Sigmoid colon (tissue), 7 donors: ENCODE measurements around the gene WNT16. TPM values are rescaled to one million over a fixed set of nuclear protein-coding genes. Genes with fewer than 3 reads are reported as not detected.

Experiments used
- DNase-seq: peaks from one replicate; pipeline ENCODE4 v3.0.0-alpha.2; 2019
- H3K27ac ChIP-seq, 4 donors: fragments of 200-600 bp; sonication (generic); one replicate each; pipeline ENCODE4 v1.5.1; 2016 to 2019; ENCODE audit warnings: mild to moderate bottlenecking in 1 of 4
- H3K27me3 ChIP-seq, 3 donors: fragments of 200-600 bp; sonication (generic); one replicate each; pipeline ENCODE4 v1.5.1; 2019; ENCODE audit warnings: mild to moderate bottlenecking in 1 of 3
- H3K36me3 ChIP-seq, 4 donors: fragments of 200-600 bp; sonication (generic); one replicate each; pipeline ENCODE4 v1.5.1; 2016 to 2019
- H3K4me1 ChIP-seq, 4 donors: fragments of 200-600 bp; sonication (generic); one replicate each; pipeline ENCODE4 v1.5.1; 2017 to 2019
- H3K4me3 ChIP-seq, 4 donors: fragments of 200-600 bp; sonication (generic); one replicate each; pipeline ENCODE4 v1.5.1; 2017 to 2019; ENCODE audit warnings: mild to moderate bottlenecking in 2 of 4, moderate library complexity in 1 of 4
- H3K9me3 ChIP-seq, 4 donors: fragments of 200-600 bp in 3 of 4; sonication (generic) in 3 of 4; one replicate each; pipeline versions ENCODE4 v1.5.1 to v1.6.1; 2013 to 2019
- EP300 ChIP-seq, 4 donors: sonication (generic); formaldehyde crosslinking; IDR thresholded peaks; one replicate each; pipeline ENCODE4 v1.6.1; 2017; ENCODE audit warnings: antibody characterized with exemption in 4 of 4
- POLR2A ChIP-seq, 2 donors: fragments of 450-650 bp; IDR thresholded peaks; one replicate each; pipeline ENCODE4 v1.6.1; 2016; ENCODE audit warnings: antibody characterized with exemption in 2 of 2, mild to moderate bottlenecking in 2 of 2, moderate library complexity in 2 of 2
- POLR2AphosphoS5 ChIP-seq, 4 donors: sonication (generic); formaldehyde crosslinking; IDR thresholded peaks; one replicate each; pipeline ENCODE4 v1.6.1; 2017; ENCODE audit warnings: antibody characterized with exemption in 4 of 4
- WGBS, 2 donors: extraction: QIAGEN DNeasy Blood & Tissue Kit; methylation state at CpG; one replicate each; pipeline ENCODE4 v1.1.7; 2013; 5-methylcytosine and 5-hydroxymethylcytosine counted together
- intact Hi-C: fragments of 100-400 bp; cut with DNase I; formaldehyde crosslinking; loops from one replicate; pipeline ENCODE4 v1.15.1; 2023
- polyA plus RNA-seq, 3 donors: library from polyadenylated mRNA; stranded (reverse); fragments of 200-250 nt; gene quantifications; one replicate each; pipeline ENCODE4 v1.2.3, GENCODE V29; 2013
- total RNA-seq, 4 donors: library from RNA; depleted of rRNA; stranded (reverse); fragments of >200 nt; gene quantifications; one replicate each; pipeline ENCODE4 v1.1.0, GENCODE V29; 2016
- TF ChIP-seq, protein P1 (sequence below), 4 experiments: fragments of 450-650 bp in 3 of 4; fragments of 200-600 bp in 1 of 4; IDR thresholded peaks; one replicate each; pipeline ENCODE4 v1.5.1; 2016 to 2019; ENCODE audit warnings: antibody characterized with exemption in 4 of 4, mild to moderate bottlenecking in 3 of 4, moderate library complexity in 2 of 4
- donor health status: healthy with polysubstance abuse.
- donor health status: Bipolar disorder and iron deficiency.
- donor health status: healthy.

Gene WNT16
- total and polyA plus RNA-seq, 7 donors = 0.38 to 1.4 (median 0.58) TPM; not detected in 1

DNA sequence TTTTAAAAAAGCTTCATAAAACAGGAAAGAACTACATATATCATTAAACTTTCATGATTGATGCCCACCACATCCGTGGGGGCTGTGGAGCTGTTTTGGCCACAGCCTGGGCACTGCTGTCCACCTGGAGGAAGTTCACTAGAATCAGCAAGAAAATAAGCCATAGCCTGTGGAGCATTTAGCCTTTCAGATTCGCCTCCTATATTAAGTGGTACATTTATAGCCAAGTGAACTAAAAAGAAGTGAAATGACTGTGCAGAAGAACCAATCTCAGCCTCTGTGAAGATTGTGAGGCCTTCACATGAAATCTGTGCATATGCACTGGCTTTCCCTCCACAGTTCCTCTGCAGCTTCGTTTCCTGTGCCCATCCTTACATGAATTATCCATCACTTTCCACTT lies 23.5 kb downstream of the WNT16 start:
- no peaks in the 10 kb centered on the region for H3K4me1 ChIP-seq
- H3K9me3 ChIP-seq = no peaks in the 10 kb centered on the region
- no peak overlapping the region for H3K27ac ChIP-seq
- intact Hi-C loops = no loop called here
- no peaks in the 10 kb centered on the region for H3K27me3 ChIP-seq
- 61 to 80% methylated on average over 3 of the region's 3 CpGs for WGBS, 2 donors
- DNase-seq = no peak
- TF ChIP-seq EP300 (IDR thresholded peaks at IDR 0.05) (no peak), POLR2A (IDR thresholded peaks at IDR 0.05) (no peak)
- TF ChIP-seq, protein P1, sequence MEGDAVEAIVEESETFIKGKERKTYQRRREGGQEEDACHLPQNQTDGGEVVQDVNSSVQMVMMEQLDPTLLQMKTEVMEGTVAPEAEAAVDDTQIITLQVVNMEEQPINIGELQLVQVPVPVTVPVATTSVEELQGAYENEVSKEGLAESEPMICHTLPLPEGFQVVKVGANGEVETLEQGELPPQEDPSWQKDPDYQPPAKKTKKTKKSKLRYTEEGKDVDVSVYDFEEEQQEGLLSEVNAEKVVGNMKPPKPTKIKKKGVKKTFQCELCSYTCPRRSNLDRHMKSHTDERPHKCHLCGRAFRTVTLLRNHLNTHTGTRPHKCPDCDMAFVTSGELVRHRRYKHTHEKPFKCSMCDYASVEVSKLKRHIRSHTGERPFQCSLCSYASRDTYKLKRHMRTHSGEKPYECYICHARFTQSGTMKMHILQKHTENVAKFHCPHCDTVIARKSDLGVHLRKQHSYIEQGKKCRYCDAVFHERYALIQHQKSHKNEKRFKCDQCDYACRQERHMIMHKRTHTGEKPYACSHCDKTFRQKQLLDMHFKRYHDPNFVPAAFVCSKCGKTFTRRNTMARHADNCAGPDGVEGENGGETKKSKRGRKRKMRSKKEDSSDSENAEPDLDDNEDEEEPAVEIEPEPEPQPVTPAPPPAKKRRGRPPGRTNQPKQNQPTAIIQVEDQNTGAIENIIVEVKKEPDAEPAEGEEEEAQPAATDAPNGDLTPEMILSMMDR (IDR thresholded peaks at IDR 0.05) = no peak
- no peak overlapping the region for H3K4me3 ChIP-seq
- H3K36me3 ChIP-seq = peaks cover 0 to 60% (median 0%) of the 10 kb centered on the region in 4 donors

DNA sequence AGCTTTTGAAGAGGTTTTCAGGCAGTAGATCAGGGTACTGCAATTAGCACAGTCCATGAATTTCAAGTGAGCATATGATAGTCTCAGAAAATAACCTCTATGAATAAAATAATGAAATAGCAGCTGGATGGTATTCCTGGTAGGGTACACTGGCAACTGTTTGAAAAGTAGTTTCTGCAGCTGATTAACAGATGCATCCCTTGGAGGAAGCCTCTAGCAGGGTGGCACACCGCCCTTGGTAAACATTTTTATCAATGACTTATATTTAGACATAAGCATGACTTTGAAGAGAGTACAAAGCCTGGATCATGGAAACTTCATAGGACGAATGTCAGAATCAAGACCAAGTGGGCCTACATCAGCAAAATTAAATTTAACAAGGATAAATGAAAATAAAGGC lies 26.8 kb downstream of the WNT16 start:
- Histone ChIP-seq H3K27ac (no peak overlapping the region), H3K4me1 (no peaks in the 10 kb centered on the region), H3K36me3 (peaks cover 0 to 85% (median 2%) of the 10 kb centered on the region in 4 donors), H3K27me3 (no peaks in the 10 kb centered on the region), H3K4me3 (no peak overlapping the region), H3K9me3 (no peaks in the 10 kb centered on the region)
- intact Hi-C loops = no loop called here
- WGBS, 2 donors = 42 to 78% methylated on average over 2 of the region's 2 CpGs
- TF ChIP-seq POLR2AphosphoS5 (IDR thresholded peaks at IDR 0.05) = no peak
- no peak for TF ChIP-seq POLR2A (IDR thresholded peaks at IDR 0.05)
- no peak for TF ChIP-seq EP300 (IDR thresholded peaks at IDR 0.05)
- TF ChIP-seq, protein P1 (IDR thresholded peaks at IDR 0.05) = no peak
- no peak for DNase-seq

DNA sequence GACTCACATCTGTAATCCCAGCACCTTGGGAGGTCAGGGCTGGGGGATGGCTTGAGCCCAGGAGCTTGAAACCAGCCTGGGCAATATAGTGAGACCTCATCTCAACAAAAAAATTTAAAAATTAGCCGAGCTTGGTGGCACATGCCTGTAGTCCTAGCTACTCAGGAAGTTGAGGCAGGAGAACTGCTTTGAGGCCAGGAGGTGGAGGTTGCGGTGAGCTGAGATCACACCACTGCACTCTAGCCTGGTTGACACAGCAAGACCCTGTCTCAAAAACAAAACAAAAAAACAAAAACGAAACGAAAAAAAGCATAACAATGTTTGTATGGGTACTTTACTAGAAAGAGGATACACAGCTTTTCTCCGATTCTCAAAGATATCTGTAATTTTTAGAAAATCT lies 31.8 kb downstream of the WNT16 start:
- intact Hi-C loops = no loop called here
- peaks cover 0 to 77% (median 3%) of the 10 kb centered on the region in 4 donors for H3K36me3 ChIP-seq

DNA sequence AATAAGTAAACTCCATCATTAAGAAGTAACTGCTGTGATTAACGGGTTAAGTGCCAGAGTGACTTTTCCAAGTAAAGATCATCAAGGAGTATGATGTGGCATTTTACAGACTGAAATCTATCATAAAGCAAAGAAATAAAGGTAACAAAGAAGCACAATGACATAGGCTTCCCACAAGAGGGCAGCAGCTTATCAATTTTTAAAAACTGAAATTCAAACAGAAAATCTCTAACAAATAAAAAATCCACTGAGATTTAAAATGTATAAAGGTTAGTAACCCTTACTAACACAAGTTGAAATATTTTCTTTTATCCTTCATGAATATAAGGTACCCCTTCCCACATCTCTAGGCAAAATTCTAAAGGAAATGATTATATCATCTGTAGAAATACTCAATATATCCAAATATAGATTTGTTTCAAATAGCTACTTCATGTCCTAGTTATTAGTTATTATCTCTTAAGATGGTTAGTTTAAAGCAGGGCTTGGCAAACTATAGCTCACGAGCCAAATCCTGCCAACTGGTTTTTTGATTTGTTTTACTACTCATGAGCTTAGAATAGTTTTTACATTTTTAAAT lies 38.1 kb downstream of the WNT16 start:
- intact Hi-C loops = loop anchor here (1.0 to 5.0 kb wide), 2 partner anchors 180 to 630 kb away; no protein-coding TSS in a partner anchor
- Histone ChIP-seq H3K27me3 (no peaks in the 10 kb centered on the region), H3K27ac (no peak overlapping the region), H3K4me1 (peaks cover 0 to 28% (median 12%) of the 10 kb centered on the region in 4 donors), H3K4me3 (no peak overlapping the region), H3K36me3 (peaks cover 0 to 20% (median 0%) of the 10 kb centered on the region in 4 donors), H3K9me3 (no peaks in the 10 kb centered on the region)
- TF ChIP-seq POLR2AphosphoS5 (IDR thresholded peaks at IDR 0.05) = no peak
- TF ChIP-seq, protein P1 (IDR thresholded peaks at IDR 0.05) = peak; percentile 62 to 77 (median 74)
- DNase-seq = no peak
- WGBS, 2 donors = 25 to 59% methylated on average over 2 of the region's 2 CpGs

More for the DNA sequence above, 31.8 kb downstream of the WNT16 start:
- WGBS, 2 donors = 80 to 91% methylated on average over 5 of the region's 5 CpGs
- Histone ChIP-seq H3K27ac (no peak overlapping the region), H3K27me3 (no peaks in the 10 kb centered on the region), H3K4me1 (no peaks in the 10 kb centered on the region), H3K9me3 (no peaks in the 10 kb centered on the region), H3K4me3 (no peak overlapping the region)
- TF ChIP-seq POLR2A (IDR thresholded peaks at IDR 0.05) = no peak
- TF ChIP-seq, protein P1 (IDR thresholded peaks at IDR 0.05) = no peak
- no peak for TF ChIP-seq POLR2AphosphoS5 (IDR thresholded peaks at IDR 0.05)
- DNase-seq = no peak

DNA sequence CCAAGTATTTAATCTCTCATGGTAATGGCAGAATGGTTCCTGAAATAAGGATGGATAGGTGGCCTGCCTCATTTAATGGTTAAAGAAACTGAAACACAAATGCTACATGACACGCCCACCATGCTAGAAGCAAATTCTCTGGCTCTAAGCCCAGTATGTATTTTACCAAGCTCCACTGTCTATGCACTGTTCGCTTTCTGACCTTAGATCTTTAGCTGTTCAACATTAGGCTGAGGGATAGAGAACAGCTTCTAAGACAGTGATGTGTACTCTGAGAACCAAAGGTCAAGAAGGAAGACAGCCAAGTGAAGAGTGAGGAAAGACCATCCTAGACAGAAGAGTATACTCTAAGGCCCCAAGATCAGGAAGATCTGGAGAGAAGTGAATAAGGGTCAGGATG lies 40.7 kb downstream of the WNT16 start:
- peaks cover 0 to 40% (median 12%) of the 10 kb centered on the region in 4 donors for H3K4me1 ChIP-seq
- intact Hi-C loops = loop anchor here (5.0 kb wide), 1 partner anchor 628 kb away; no protein-coding TSS in a partner anchor
- TF ChIP-seq POLR2A (IDR thresholded peaks at IDR 0.05) (no peak), POLR2AphosphoS5 (IDR thresholded peaks at IDR 0.05) (no peak), EP300 (IDR thresholded peaks at IDR 0.05) (no peak)
- TF ChIP-seq, protein P1 (IDR thresholded peaks at IDR 0.05) = no peak
- WGBS, 2 donors = 12 to 45% methylated on average over 2 of the region's 2 CpGs
- no peak for DNase-seq
- H3K9me3 ChIP-seq = no peaks in the 10 kb centered on the region
- H3K36me3 ChIP-seq = peaks cover 0 to 4% (median 0%) of the 10 kb centered on the region in 4 donors
- no peak overlapping the region for H3K27ac ChIP-seq
- H3K27me3 ChIP-seq = no peaks in the 10 kb centered on the region
- H3K4me3 ChIP-seq = no peak overlapping the region
